Activated CD8-positive, alpha-beta T cell treated with anti-CD3 and anti-CD28 coated beads for 36 hours (primary cell): ENCODE results near the gene JPT1. TPM values are rescaled to one million over a fixed set of nuclear protein-coding genes. Genes with fewer than 3 reads are reported as not detected.
"Not testable (repeated sequence)": the region's sequence is repeated elsewhere in the genome, so short reads cannot be mapped to it uniquely, and the experiment has no call there.

Experiments
- ATAC-seq: fragments of 200-7000 bp; cut with Tn5 transposase; one replicate; pipeline ENCODE4 v1.10.0; 2021; ENCODE audit warnings: mild to moderate bottlenecking, moderate library complexity
- CTCF ChIA-PET: fragments of 350-600 bp; sonication (Branson Sonifier 250); formaldehyde crosslinking; loops from one replicate; lab custom pipeline; 2021; ENCODE audit warnings: antibody characterized with exemption; lab: Charles Lee
- POLR2A ChIA-PET: fragments of 350-600 bp; sonication (Branson Sonifier 250); formaldehyde crosslinking; loops from one replicate; lab custom pipeline; 2021; ENCODE audit warnings: antibody characterized with exemption; lab: Charles Lee
- DNase-seq: peaks from one replicate; pipeline ENCODE4 v3.0.0-alpha.2; 2020
- H3K27ac Mint-ChIP-seq: one replicate; pipeline ENCODE4 v1.8.0; 2021; ENCODE audit warnings: mild to moderate bottlenecking, mixed read lengths
- H3K27me3 Mint-ChIP-seq: one replicate; pipeline ENCODE4 v1.8.0; 2021; ENCODE audit warnings: mixed read lengths
- H3K36me3 Mint-ChIP-seq: one replicate; pipeline ENCODE4 v1.8.0; 2021; ENCODE audit warnings: low read depth, mixed read lengths
- H3K4me1 Mint-ChIP-seq: one replicate; pipeline ENCODE4 v1.8.0; 2021; ENCODE audit warnings: low read depth, mixed read lengths
- H3K4me3 Mint-ChIP-seq: one replicate; pipeline ENCODE4 v1.8.0; 2021; ENCODE audit warnings: mild to moderate bottlenecking, moderate library complexity, mixed read lengths
- H3K9me3 Mint-ChIP-seq: one replicate; pipeline ENCODE4 v1.8.0; 2021; ENCODE audit warnings: mixed read lengths
- intact Hi-C: fragments of 100-400 bp; cut with micrococcal nuclease; formaldehyde crosslinking; loops from one replicate; pipeline ENCODE4 v1.10.0; 2022
- total RNA-seq, 2 experiments: library from RNA; stranded (reverse); gene quantifications; one replicate each; pipeline ENCODE4 v1.2.3, GENCODE V29; 2021
- TF ChIP-seq, protein P1 (sequence below): fragments of 200-600 bp; IDR thresholded peaks from one replicate; pipeline ENCODE4 v1.8.0; 2022; ENCODE audit warnings: antibody characterized with exemption, mild to moderate bottlenecking

Gene JPT1
- total RNA-seq, 2 experiments from 2014 or later = 203 to 208 TPM

DNA sequence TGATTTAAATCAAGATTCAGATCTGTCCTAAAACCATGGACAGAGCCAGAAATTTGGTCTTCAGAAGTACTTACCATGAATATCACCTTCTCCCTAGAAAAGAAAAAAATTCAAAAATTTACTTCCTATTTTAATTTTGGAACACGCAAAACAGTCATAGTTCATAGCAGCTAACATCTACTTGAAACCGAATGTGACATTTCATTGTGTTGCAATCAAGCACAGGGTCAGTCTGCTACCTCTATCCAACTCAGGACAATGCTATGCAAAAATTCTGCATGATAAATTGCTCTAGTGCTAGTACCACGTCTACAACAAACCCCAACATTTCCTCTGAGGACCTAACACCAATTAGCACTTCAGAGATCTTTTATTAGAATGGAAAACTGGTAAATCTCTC is 7.7 kb downstream of the JPT1 start:
- no peak overlapping the region for H3K4me3 Mint-ChIP-seq
- TF ChIP-seq, protein P1, sequence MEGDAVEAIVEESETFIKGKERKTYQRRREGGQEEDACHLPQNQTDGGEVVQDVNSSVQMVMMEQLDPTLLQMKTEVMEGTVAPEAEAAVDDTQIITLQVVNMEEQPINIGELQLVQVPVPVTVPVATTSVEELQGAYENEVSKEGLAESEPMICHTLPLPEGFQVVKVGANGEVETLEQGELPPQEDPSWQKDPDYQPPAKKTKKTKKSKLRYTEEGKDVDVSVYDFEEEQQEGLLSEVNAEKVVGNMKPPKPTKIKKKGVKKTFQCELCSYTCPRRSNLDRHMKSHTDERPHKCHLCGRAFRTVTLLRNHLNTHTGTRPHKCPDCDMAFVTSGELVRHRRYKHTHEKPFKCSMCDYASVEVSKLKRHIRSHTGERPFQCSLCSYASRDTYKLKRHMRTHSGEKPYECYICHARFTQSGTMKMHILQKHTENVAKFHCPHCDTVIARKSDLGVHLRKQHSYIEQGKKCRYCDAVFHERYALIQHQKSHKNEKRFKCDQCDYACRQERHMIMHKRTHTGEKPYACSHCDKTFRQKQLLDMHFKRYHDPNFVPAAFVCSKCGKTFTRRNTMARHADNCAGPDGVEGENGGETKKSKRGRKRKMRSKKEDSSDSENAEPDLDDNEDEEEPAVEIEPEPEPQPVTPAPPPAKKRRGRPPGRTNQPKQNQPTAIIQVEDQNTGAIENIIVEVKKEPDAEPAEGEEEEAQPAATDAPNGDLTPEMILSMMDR = no peak
- ATAC-seq (no peak), DNase-seq (no peak)
- POLR2A ChIA-PET = interaction anchor here (1.6 kb wide), 1 partner anchor 10 kb away, joined by 6 read pairs; no protein-coding TSS in a partner anchor
- no peak overlapping the region for H3K27ac Mint-ChIP-seq
- H3K27me3 Mint-ChIP-seq = no peaks in the 10 kb centered on the region
- intact Hi-C loops = no loop called here
- CTCF ChIA-PET = interaction anchor here (1.2 to 2.5 kb wide), 2 partner anchors 24 to 33 kb away, joined by 7 read pairs; no protein-coding TSS in a partner anchor
- H3K9me3 Mint-ChIP-seq = no peaks in the 10 kb centered on the region
- peaks cover 52% of the 10 kb centered on the region for H3K36me3 Mint-ChIP-seq
- H3K4me1 Mint-ChIP-seq = peaks cover 8% of the 10 kb centered on the region

DNA sequence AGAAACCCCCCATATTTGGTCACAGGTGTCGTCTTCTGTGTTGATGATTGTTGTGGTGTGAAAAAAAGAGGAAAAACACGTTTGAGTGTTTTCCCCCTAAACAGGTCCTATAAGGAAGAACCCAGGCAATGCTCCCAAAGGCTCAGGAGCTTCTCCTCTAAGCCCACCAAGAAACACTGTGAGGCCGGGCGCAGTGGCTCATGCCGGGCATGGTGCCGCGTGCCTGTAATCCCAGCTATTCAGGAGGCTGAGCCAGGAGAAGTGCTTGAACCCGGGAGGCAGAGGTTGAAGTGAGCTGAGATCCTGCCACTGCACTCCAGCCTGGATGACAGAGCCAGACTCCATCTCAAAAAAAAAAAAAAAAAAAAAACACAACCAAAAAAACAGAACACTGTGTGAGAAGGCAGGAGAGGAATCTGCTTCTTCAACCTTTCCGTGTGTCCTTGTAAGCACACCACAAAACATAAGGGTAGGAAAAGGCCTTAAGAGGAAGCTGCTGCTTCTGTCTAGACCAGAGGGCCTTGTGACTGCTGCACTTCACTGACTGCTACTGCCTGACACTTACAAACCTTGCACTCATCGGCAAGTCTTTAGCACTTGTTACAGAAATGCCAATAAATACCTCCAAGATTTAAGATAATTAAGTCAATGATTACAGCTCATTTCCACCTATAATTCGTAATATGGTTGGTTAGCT is 9.3 kb downstream of the JPT1 start:
- Mint-ChIP-seq H3K4me3 (no peak overlapping the region), H3K27ac (no peak overlapping the region), H3K4me1 (peaks cover 15% of the 10 kb centered on the region), H3K36me3 (peaks cover 64% of the 10 kb centered on the region), H3K27me3 (no peaks in the 10 kb centered on the region), H3K9me3 (no peaks in the 10 kb centered on the region)
- CTCF ChIA-PET = interaction anchor here (0.8 to 2.5 kb wide), 6 partner anchors 14 to 183 kb away, joined by 4 to 8 read pairs (median 6); partner anchors contain the start of gene NT5C
- ATAC-seq (no peak), DNase-seq (no peak)
- POLR2A ChIA-PET = interaction anchor here (0.9 to 1.6 kb wide), 7 partner anchors 9 to 98 kb away, joined by 4 to 8 read pairs (median 5); partner anchors contain the start of genes ATP5PD, JPT1 and KCTD2
- TF ChIP-seq, protein P1 = no peak
- intact Hi-C loops = no loop called here

DNA sequence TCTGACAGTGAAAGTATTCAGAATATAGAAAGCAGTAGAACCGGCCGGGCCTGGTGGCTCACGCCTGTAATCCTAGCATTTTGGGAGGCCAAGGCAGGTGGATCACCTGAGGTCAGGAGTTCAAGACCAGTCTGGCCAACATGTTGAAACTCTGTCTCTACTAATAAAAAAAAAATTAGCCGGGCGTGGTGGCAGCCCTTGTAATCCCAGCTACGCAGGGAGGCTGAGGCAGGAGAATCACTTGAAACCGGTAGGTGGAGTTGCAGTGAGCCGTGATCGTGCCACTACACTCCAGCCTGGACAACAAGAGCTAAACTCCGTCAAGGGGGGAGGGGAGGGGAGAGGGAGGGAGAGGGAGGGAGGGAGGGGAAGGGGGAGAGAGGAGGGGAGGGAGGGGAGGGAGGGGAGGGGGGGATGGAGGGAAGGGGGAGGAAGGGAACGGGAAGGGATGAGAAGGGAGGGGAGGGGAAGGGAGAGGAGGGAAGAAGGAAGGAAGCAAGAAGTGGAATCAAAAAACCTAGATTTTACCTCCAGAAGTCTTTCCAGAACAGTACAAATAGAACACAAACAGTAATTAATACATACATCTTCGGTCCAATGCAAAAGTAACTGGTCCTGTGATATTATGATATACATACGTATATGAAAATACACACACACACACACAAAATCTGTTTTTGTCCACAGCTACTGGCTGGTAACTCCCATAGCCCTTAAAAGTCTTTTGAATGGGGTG is 11.9 kb downstream of the JPT1 start:
- Mint-ChIP-seq H3K4me3 (no peak overlapping the region), H3K27me3 (no peaks in the 10 kb centered on the region), H3K4me1 (peaks cover 9% of the 10 kb centered on the region), H3K36me3 (peaks cover 52% of the 10 kb centered on the region), H3K9me3 (no peaks in the 10 kb centered on the region), H3K27ac (no peak overlapping the region)
- ATAC-seq = no peak
- intact Hi-C loops = no loop called here
- TF ChIP-seq, protein P1 = no peak
- CTCF ChIA-PET = interaction anchor here (1.1 to 2.3 kb wide), 5 partner anchors 12 to 128 kb away, joined by 3 to 6 read pairs (median 4); no protein-coding TSS in a partner anchor
- no peak for DNase-seq
- POLR2A ChIA-PET = interaction anchor here (0.6 to 1.7 kb wide), 6 partner anchors 9 to 36 kb away, joined by 3 to 6 read pairs (median 4); partner anchors contain the start of genes JPT1 and NT5C

DNA sequence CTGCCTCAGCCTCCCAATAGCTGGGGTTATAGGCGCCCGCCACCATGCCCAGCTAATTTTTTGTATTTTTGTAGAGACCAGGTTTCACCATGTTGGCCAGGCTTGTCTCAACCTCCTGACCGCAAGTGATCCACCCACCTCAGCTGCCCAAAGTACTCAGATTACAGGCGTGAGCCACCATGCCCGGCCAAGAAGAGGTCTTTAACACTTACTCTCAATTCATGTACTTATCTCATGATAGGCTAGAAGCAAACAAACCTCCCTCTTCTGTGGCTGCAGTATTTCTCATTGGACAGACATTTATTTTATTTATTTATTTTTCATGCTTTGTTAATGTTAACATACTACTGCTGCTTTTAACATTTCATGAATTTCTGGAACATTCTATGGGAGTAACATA is 15.8 kb downstream of the JPT1 start:
- Mint-ChIP-seq H3K36me3 (peaks cover 26% of the 10 kb centered on the region), H3K27ac (no peak overlapping the region), H3K27me3 (no peaks in the 10 kb centered on the region), H3K4me3 (no peak overlapping the region), H3K4me1 (peaks cover 9% of the 10 kb centered on the region), H3K9me3 (no peaks in the 10 kb centered on the region)
- no peak for DNase-seq
- CTCF ChIA-PET = interaction anchor here (1.0 to 1.8 kb wide), 2 partner anchors 24 to 382 kb away, joined by 3 to 8 read pairs; no protein-coding TSS in a partner anchor
- TF ChIP-seq, protein P1 = no peak
- ATAC-seq = no peak
- intact Hi-C loops = no loop called here
- POLR2A ChIA-PET = interaction anchor here (1.0 to 2.4 kb wide), 2 partner anchors 16 to 17 kb away, joined by 3 to 7 read pairs; partner anchors contain the start of gene JPT1

DNA sequence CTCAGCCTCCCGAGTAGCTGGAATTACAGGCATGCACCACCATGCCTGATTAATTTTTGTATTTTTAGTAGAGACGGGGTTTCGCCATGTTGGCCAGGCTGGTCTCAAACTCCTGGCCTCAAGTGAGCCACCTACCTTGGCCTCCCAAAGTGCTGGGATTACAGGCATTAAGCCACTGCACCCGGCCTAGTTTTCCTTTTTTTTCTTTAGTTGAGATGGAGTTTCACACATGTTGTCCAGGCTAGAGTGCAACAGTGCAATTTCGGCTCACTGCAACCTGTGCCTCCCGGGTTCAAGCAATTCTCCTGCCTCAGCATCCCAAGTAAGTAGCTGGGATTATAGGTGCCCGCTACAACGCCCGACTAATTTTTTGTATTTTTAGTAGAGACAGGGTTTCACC is 16.6 kb downstream of the JPT1 start:
- H3K27me3 Mint-ChIP-seq, H3K9me3 Mint-ChIP-seq, intact Hi-C loops, DNase-seq, H3K4me3 Mint-ChIP-seq, ATAC-seq, H3K27ac Mint-ChIP-seq, H3K4me1 Mint-ChIP-seq: not testable (repeated sequence)
- ChIA-PET CTCF (interaction anchor here (1.0 to 9.2 kb wide), 3 partner anchors 20 to 176 kb away, joined by 3 to 147 read pairs (median 8); no protein-coding TSS in a partner anchor), POLR2A (interaction anchor here (2.4 kb wide), 1 partner anchor 17 kb away, joined by 7 read pairs; the partner anchor contains the start of gene JPT1)
- H3K36me3 Mint-ChIP-seq = peaks cover 25% of the 10 kb centered on the region
